IMR-90 (cell line): ENCODE data around the gene OSBPL6. TPM values are rescaled to one million over a fixed set of nuclear protein-coding genes. Genes with fewer than 3 reads are reported as not detected.

Experiments used
- ATAC-seq: fragments of 200-7000 bp; cut with Tn5 transposase; 2 replicates; pipeline ENCODE4 v1.9.1; 2020; ENCODE audit warnings: low read depth, mild to moderate bottlenecking, moderate library complexity
- BruUV-seq: library from RNA; stranded (reverse); fragments of 400-500 nt; replicated peaks from 2 replicates; lab custom pipeline; 2021; lab: Mats Ljungman, UMichigan
- CTCF ChIA-PET: fragments of 300-600 bp; formaldehyde crosslinking; extraction: SDS; loops from one replicate; lab custom pipeline; 2021; ENCODE audit warnings: antibody characterized with exemption; lab: Yijun Ruan, JAX
- POLR2A ChIA-PET: fragments of 300-600 bp; sonication (Branson Sonifier 250); formaldehyde crosslinking; loops from one replicate; lab custom pipeline; 2022; ENCODE audit warnings: antibody characterized with exemption; ENCODE audit not compliant: unreplicated experiment; lab: Charles Lee
- DNase-seq: peaks from one replicate; pipeline ENCODE4 v3.0.0; 2013
- H2AFZ ChIP-seq: replicated peaks from 2 replicates; pipeline ENCODE3; 2013; ENCODE audit warnings: low read length, mild to moderate bottlenecking; ENCODE audit not compliant: poor library complexity
- H2AK5ac ChIP-seq: 2 replicates; pipeline ENCODE4 v1.6.1; 2013; ENCODE audit warnings: low read depth, low read length, inconsistent platforms
- H2AK9ac ChIP-seq: replicated peaks from 2 replicates; pipeline ENCODE3; 2013; ENCODE audit warnings: mild to moderate bottlenecking, low read depth, low read length, moderate library complexity; ENCODE audit not compliant: poor library complexity
- H2BK120ac ChIP-seq: 2 replicates; pipeline ENCODE4 v1.6.1; 2013; ENCODE audit warnings: low read depth, low read length, inconsistent platforms
- H2BK15ac ChIP-seq: 3 replicates; pipeline ENCODE4 v1.6.1; 2013; ENCODE audit warnings: low read depth, low read length, inconsistent platforms
- H2BK20ac ChIP-seq: 2 replicates; pipeline ENCODE4 v1.6.1; 2013; ENCODE audit warnings: low read depth, mild to moderate bottlenecking, inconsistent platforms, low read length, moderate library complexity
- H2BK5ac ChIP-seq: 2 replicates; pipeline ENCODE4 v1.6.1; 2013; ENCODE audit warnings: mild to moderate bottlenecking, low read depth, low read length, inconsistent platforms; ENCODE audit not compliant: poor library complexity, severe bottlenecking
- H3K14ac ChIP-seq: replicated peaks from 2 replicates; pipeline ENCODE4 v1.6.1; 2013; ENCODE audit warnings: low read depth, low read length, inconsistent platforms
- H3K18ac ChIP-seq: 2 replicates; pipeline ENCODE4 v1.6.1; 2013; ENCODE audit warnings: low read depth, low read length, control low read depth
- H3K23ac ChIP-seq: 2 replicates; pipeline ENCODE4 v1.6.1; 2013; ENCODE audit warnings: low read depth, low read length, inconsistent platforms
- H3K27ac ChIP-seq: 2 replicates; pipeline ENCODE4 v1.5.1; 2013; ENCODE audit warnings: mild to moderate bottlenecking, control low read depth, low read length; ENCODE audit not compliant: insufficient read depth
- H3K27me3 ChIP-seq: 2 replicates; pipeline ENCODE4 v1.6.1; 2013; ENCODE audit warnings: low read length; ENCODE audit not compliant: control insufficient read depth, insufficient read depth
- H3K36me3 ChIP-seq: 2 replicates; pipeline ENCODE4 v1.6.1; 2013; ENCODE audit warnings: low read length, mixed read lengths; ENCODE audit not compliant: control insufficient read depth, insufficient read depth
- H3K4ac ChIP-seq: 2 replicates; pipeline ENCODE4 v1.6.1; 2013; ENCODE audit warnings: low read depth, low read length, inconsistent platforms
- H3K4me1 ChIP-seq: 2 replicates; pipeline ENCODE4 v1.6.1; 2013; ENCODE audit warnings: low read length, mixed read lengths; ENCODE audit not compliant: control insufficient read depth, insufficient read depth
- H3K4me2 ChIP-seq: 2 replicates; pipeline ENCODE4 v1.6.1; 2013; ENCODE audit warnings: low read depth, mild to moderate bottlenecking, control low read depth, low read length, moderate library complexity
- H3K4me3 ChIP-seq: 2 replicates; pipeline ENCODE4 v1.5.1; 2013; ENCODE audit warnings: low read depth, mild to moderate bottlenecking, control low read depth, low read length, moderate library complexity; ENCODE audit not compliant: insufficient read depth
- H3K56ac ChIP-seq: 2 replicates; pipeline ENCODE4 v1.6.1; 2013; ENCODE audit warnings: low read length, inconsistent platforms; ENCODE audit not compliant: insufficient read depth; ENCODE audit errors: extremely low read depth
- H3K79me1 ChIP-seq, 2 experiments: 2 replicates each; pipeline ENCODE4 v1.6.1; 2013; ENCODE audit warnings: low read length in 2 of 2, inconsistent platforms in 1 of 2, low read depth in 1 of 2
- H3K9ac ChIP-seq: 2 replicates; pipeline ENCODE4 v1.6.1; 2013; ENCODE audit warnings: low read depth, low read length, control low read depth
- H3K9me1 ChIP-seq: 2 replicates; pipeline ENCODE4 v1.6.1; 2013; ENCODE audit warnings: low read length, inconsistent platforms; ENCODE audit not compliant: insufficient read depth
- H3K9me3 ChIP-seq: 2 replicates; pipeline ENCODE4 v1.6.1; 2013; ENCODE audit warnings: low read length; ENCODE audit not compliant: control insufficient read depth, insufficient read depth
- H4K20me1 ChIP-seq: 2 replicates; pipeline ENCODE4 v1.6.1; 2013; ENCODE audit warnings: low read length, inconsistent platforms; ENCODE audit not compliant: insufficient read depth
- H4K5ac ChIP-seq: 2 replicates; pipeline ENCODE4 v1.6.1; 2013; ENCODE audit warnings: mild to moderate bottlenecking, low read depth, low read length, control low read depth
- H4K8ac ChIP-seq, 2 experiments: 2 replicates each; pipeline ENCODE4 v1.6.1; 2013; ENCODE audit warnings: low read depth in 2 of 2, low read length in 2 of 2, control low read depth in 1 of 2, inconsistent platforms in 1 of 2
- H4K91ac ChIP-seq: 2 replicates; pipeline ENCODE4 v1.6.1; 2013; ENCODE audit warnings: low read depth, low read length, inconsistent platforms; ENCODE audit not compliant: insufficient read depth
- ELK1 ChIP-seq: fragments of 150-350 bp; IDR thresholded peaks from 2 replicates; pipeline ENCODE4 v1.6.1; 2016; ENCODE audit warnings: low read depth, mild to moderate bottlenecking, low read length, moderate library complexity, borderline replicate concordance
- MXI1 ChIP-seq: IDR thresholded peaks from 2 replicates; pipeline ENCODE4 v1.6.1; 2012; ENCODE audit warnings: low read depth, mild to moderate bottlenecking, low read length, moderate library complexity, borderline replicate concordance
- POLR2A ChIP-seq: IDR thresholded peaks from 2 replicates; pipeline ENCODE4 v1.6.1; 2012; ENCODE audit warnings: mild to moderate bottlenecking, low read depth, low read length
- RAD21 ChIP-seq: IDR thresholded peaks from 2 replicates; pipeline ENCODE4 v1.6.1; 2012; ENCODE audit warnings: low read length, improper control_type of control experiment
- WGBS, 2 experiments: methylation state at CpG; one replicate each; pipeline versions ENCODE4 v1.1.5 to v1.1.7; 2013; ENCODE audit warnings: missing lambda C conversion rate in 2 of 2; ENCODE audit not compliant: insufficient read length in 1 of 2; ENCODE audit errors: extremely low coverage in 2 of 2; 5-methylcytosine and 5-hydroxymethylcytosine counted together
- dilution Hi-C: fragments of 300-500 bp; cut with HindIII; formaldehyde crosslinking; loops from one replicate; pipeline ENCODE4 v1.14.3; 2018; ENCODE audit warnings: low sequenced_read_pairs; ENCODE audit not compliant: unreplicated experiment
- in situ Hi-C: fragments of 300-500 bp; cut with MboI; formaldehyde crosslinking; loops from 3 replicates; pipeline ENCODE4 v1.14.3; 2019; ENCODE audit warnings: low sequenced_read_pairs, inconsistent platforms, mixed read lengths
- intact Hi-C: fragments of 100-400 bp; cut with micrococcal nuclease; formaldehyde crosslinking; loops from 2 replicates; pipeline ENCODE4 v1.10.0; 2022
- polyA plus RNA-seq, 3 experiments: library from polyadenylated mRNA; depleted of rRNA; stranded (reverse); fragments of >200 nt; gene quantifications; 2 replicates each; pipeline ENCODE4 v1.2.3, GENCODE V29; 2012; ENCODE audit warnings: low replicate concordance in 1 of 3
- total RNA-seq: library from RNA; depleted of rRNA; stranded (reverse); fragments of >200 nt; gene quantifications from 2 replicates; pipeline ENCODE4 v1.2.3, GENCODE V29; 2012

The OSBPL6 gene
- total and polyA plus RNA-seq, 2 of the 4 experiments (the other 2 are of a cell fraction) = 3.2 to 3.7 TPM

GRCh38 chr2:178271094-178271493, 76.8 kb downstream of the OSBPL6 start:
- Histone ChIP-seq H3K14ac (no peak overlapping the region), H3K56ac (no peak overlapping the region), H2BK5ac (no peak overlapping the region), H2BK15ac (no peak overlapping the region), H3K4me2 (no peak overlapping the region), H3K27ac (no peak overlapping the region), H3K18ac (no peak overlapping the region), H2AK9ac (no peak overlapping the region), H4K8ac (no peak overlapping the region), H2AFZ (no peak overlapping the region), H3K9me1 (no peaks in the 10 kb centered on the region; the same call in 1 of the 2 replicates), H4K20me1 (no peaks in the 10 kb centered on the region), H3K4ac (no peak overlapping the region), H2BK20ac (no peak overlapping the region), H3K36me3 (no peaks in the 10 kb centered on the region), H2BK120ac (no peak overlapping the region), H3K4me1 (no peaks in the 10 kb centered on the region), H3K9me3 (no peaks in the 10 kb centered on the region), H4K91ac (no peak overlapping the region), H2AK5ac (no peak overlapping the region), H3K27me3 (no peaks in the 10 kb centered on the region), H3K23ac (no peak overlapping the region), H3K9ac (no peak overlapping the region), H3K79me1 (peaks cover 0 to 3% of the 10 kb centered on the region in 2 experiments; a peak in 2 of 4 replicates), H3K4me3 (no peak overlapping the region), H4K5ac (no peak overlapping the region)
- BruUV-seq = no TSS peak
- no CpG with 5 or more reads among the region's 2 CpGs for WGBS, 2 experiments
- ATAC-seq (no peak), DNase-seq (no peak)
- in situ Hi-C loops = no loop called here
- no peak for TF ChIP-seq RAD21
- no peak for TF ChIP-seq ELK1
- TF ChIP-seq MXI1 = no peak
- no peak for TF ChIP-seq POLR2A
- ChIA-PET POLR2A (no interaction called here), CTCF (no interaction called here)
- intact Hi-C loops = no loop called here
- dilution Hi-C loops = no loop called here
